Loucy (cell line): Measurements from ENCODE around the gene BTBD9.

Experiments used
- H2AFZ ChIP-seq: fragments of 200-600 bp; sonication (generic); 2 replicates; pipeline ENCODE4 v1.6.0; 2016; ENCODE audit warnings: antibody characterized with exemption, mild to moderate bottlenecking, low read length, moderate library complexity
- H3F3A ChIP-seq: fragments of 200-600 bp; 2 replicates; pipeline ENCODE4 v1.6.0; 2016; ENCODE audit warnings: antibody characterized with exemption, low read depth, mild to moderate bottlenecking
- H3K27me3 ChIP-seq: fragments of 200-600 bp; sonication (generic); 2 replicates; pipeline ENCODE4 v1.6.1; 2014; ENCODE audit warnings: low read length, mild to moderate bottlenecking; ENCODE audit not compliant: insufficient read depth, poor library complexity, severe bottlenecking
- H3K36me3 ChIP-seq: fragments of 200-600 bp; sonication (generic); 2 replicates; pipeline ENCODE4 v1.6.1; 2016; ENCODE audit warnings: low read length; ENCODE audit not compliant: insufficient read depth
- H3K4me1 ChIP-seq: fragments of 200-600 bp; sonication (generic); 2 replicates; pipeline ENCODE4 v1.5.1; 2014; ENCODE audit warnings: low read length, mild to moderate bottlenecking; ENCODE audit not compliant: insufficient read depth, poor library complexity, severe bottlenecking
- H3K4me2 ChIP-seq: fragments of 200-600 bp; sonication (generic); 2 replicates; pipeline ENCODE4 v1.6.0; 2014; ENCODE audit warnings: antibody characterized with exemption, low read length, low read depth, mild to moderate bottlenecking; ENCODE audit not compliant: poor library complexity, severe bottlenecking
- H3K4me3 ChIP-seq: fragments of 200-600 bp; sonication (generic); 2 replicates; pipeline ENCODE4 v1.5.1; 2014; ENCODE audit warnings: low read length, mild to moderate bottlenecking, mixed read lengths; ENCODE audit not compliant: poor library complexity, severe bottlenecking
- H3K79me2 ChIP-seq: fragments of 200-600 bp; sonication (generic); 2 replicates; pipeline ENCODE4 v1.6.1; 2014; ENCODE audit warnings: low read length; ENCODE audit not compliant: insufficient read depth
- H3K9ac ChIP-seq: fragments of 200-600 bp; sonication (generic); 2 replicates; pipeline ENCODE4 v1.6.0; 2014; ENCODE audit warnings: mild to moderate bottlenecking, low read depth, low read length, moderate library complexity; ENCODE audit not compliant: poor library complexity, severe bottlenecking
- H3K9me2 ChIP-seq: fragments of 200-600 bp; sonication (generic); replicated peaks from 2 replicates; pipeline ENCODE4 v1.6.1; 2016; ENCODE audit warnings: low read depth, low read length, mixed read lengths
- H3K9me3 ChIP-seq: fragments of 200-600 bp; sonication (generic); 2 replicates; pipeline ENCODE4 v1.6.1; 2014; ENCODE audit warnings: mild to moderate bottlenecking, antibody characterized with exemption, low read length, low read depth; ENCODE audit not compliant: insufficient read depth
- H4K20me1 ChIP-seq: fragments of 200-600 bp; sonication (generic); 2 replicates; pipeline ENCODE4 v1.6.0; 2014; ENCODE audit warnings: antibody characterized with exemption, low read length, mild to moderate bottlenecking; ENCODE audit not compliant: insufficient read depth, poor library complexity, severe bottlenecking
- EZH2phosphoT487 ChIP-seq: fragments of 200-600 bp; IDR thresholded peaks from 2 replicates; pipeline ENCODE4 v1.6.1; 2018; ENCODE audit warnings: antibody characterized with exemption, mild to moderate bottlenecking, moderate library complexity, borderline replicate concordance
- TF ChIP-seq, protein P1 (sequence below): fragments of 200-600 bp; sonication (generic); conservative IDR thresholded peaks from 2 replicates; pipeline ENCODE4 v1.5.1; 2014; ENCODE audit warnings: mild to moderate bottlenecking, antibody characterized with exemption, low read length

Gene BTBD9

DNA sequence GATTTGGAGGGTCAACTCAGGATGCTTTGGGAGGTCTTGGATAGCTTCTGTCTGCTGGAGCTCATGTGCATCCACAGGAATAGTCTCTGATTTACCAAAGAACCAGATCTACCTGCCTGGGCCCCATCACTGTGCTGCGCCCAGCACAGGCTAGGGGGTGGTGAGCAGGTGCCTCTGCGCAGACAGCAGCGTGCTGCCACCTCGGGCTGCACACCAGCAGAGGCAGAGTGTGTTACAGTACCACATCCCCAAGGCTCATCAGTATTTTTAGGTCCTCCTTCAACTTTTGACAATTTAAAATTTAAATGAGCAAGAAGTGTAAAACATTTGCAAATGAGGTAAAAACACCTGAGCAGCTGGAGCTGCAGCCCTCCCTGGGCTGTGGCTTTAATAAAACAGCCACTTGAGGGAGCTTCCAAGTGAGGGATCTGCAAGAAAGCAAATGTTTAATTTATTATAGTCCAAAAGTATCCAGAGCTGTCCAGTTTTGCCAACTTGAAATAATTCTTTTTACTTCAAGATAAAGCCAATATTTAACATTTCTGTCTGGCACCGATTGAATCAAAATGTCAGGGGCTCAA is 495.3 kb downstream of the BTBD9 start:
- Histone ChIP-seq H3K9me3 (no peaks in the 10 kb centered on the region), H3K79me2 (0 out of 2 replicates have a peak, but pooled peaks cover 3% of the 10 kb centered on the region), H4K20me1 (no peaks in the 10 kb centered on the region), H3K4me2 (no peak overlapping the region), H3K4me1 (no peaks in the 10 kb centered on the region), H3K9me2 (no peaks in the 10 kb centered on the region), H2AFZ (no peak overlapping the region), H3K27me3 (no peaks in the 10 kb centered on the region), H3K36me3 (no peaks in the 10 kb centered on the region; the same call in 1 of the 2 replicates), H3F3A (no peaks in the 10 kb centered on the region), H3K4me3 (no peak overlapping the region), H3K9ac (no peak overlapping the region)
- TF ChIP-seq EZH2phosphoT487: no peak
- TF ChIP-seq, protein P1, sequence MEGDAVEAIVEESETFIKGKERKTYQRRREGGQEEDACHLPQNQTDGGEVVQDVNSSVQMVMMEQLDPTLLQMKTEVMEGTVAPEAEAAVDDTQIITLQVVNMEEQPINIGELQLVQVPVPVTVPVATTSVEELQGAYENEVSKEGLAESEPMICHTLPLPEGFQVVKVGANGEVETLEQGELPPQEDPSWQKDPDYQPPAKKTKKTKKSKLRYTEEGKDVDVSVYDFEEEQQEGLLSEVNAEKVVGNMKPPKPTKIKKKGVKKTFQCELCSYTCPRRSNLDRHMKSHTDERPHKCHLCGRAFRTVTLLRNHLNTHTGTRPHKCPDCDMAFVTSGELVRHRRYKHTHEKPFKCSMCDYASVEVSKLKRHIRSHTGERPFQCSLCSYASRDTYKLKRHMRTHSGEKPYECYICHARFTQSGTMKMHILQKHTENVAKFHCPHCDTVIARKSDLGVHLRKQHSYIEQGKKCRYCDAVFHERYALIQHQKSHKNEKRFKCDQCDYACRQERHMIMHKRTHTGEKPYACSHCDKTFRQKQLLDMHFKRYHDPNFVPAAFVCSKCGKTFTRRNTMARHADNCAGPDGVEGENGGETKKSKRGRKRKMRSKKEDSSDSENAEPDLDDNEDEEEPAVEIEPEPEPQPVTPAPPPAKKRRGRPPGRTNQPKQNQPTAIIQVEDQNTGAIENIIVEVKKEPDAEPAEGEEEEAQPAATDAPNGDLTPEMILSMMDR: no peak

DNA sequence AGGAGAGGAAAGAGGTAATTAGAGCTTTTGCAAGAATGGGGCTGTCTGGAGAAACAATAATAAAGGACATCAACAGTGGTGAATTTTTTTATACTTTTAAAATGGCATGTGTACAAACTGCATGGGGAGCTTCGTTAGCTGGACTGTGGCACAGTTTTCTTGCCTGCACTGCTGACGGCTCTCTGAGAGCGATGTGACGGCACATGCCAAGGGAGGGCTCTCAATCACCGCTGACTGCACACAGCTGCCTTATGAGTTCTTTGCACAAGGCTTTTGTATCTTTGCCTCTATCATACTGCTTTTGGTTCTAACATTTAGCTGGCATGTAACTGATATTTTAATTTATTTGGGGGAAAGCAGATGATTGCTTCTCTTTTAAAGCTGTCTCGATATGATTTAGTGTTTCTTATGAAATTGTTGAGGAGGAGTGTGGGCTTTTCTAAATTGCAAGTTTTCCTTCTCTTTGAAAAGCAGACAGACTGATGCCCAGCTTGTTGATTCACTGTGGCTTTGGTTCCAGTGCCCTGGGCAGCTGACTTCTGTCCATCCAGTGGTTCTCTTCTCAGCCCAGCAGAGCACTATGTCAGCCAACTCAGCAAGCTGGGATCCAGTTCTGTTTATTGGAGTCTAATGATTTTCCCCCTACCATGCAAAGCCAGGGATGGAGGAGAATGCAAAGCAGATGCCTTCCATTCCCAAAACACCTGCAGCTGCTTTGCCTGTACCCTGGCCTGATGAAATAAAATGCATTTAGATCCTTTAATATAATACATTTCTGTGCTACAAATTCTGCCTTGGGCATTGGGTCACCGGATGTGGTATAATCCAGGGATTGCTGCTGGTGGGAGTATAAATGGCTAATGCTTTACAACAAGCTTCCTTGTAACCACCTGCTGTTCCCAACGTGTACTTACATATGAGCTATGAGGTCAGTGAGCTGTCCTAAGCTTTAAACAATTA is 496.3 kb downstream of the BTBD9 start:
- Histone ChIP-seq H2AFZ (no peak overlapping the region), H3K4me3 (no peak overlapping the region), H3K79me2 (peaks cover 11% of the 10 kb centered on the region; the same call in 1 of the 2 replicates), H3K4me2 (no peak overlapping the region), H3K9me3 (no peaks in the 10 kb centered on the region), H3K9ac (no peak overlapping the region), H3K27me3 (no peaks in the 10 kb centered on the region), H3F3A (no peaks in the 10 kb centered on the region), H3K36me3 (peaks cover 9% of the 10 kb centered on the region; the same call in 1 of the 2 replicates), H4K20me1 (no peaks in the 10 kb centered on the region), H3K4me1 (no peaks in the 10 kb centered on the region), H3K9me2 (no peaks in the 10 kb centered on the region)
- no peak for TF ChIP-seq EZH2phosphoT487
- TF ChIP-seq, protein P1: no peak

DNA sequence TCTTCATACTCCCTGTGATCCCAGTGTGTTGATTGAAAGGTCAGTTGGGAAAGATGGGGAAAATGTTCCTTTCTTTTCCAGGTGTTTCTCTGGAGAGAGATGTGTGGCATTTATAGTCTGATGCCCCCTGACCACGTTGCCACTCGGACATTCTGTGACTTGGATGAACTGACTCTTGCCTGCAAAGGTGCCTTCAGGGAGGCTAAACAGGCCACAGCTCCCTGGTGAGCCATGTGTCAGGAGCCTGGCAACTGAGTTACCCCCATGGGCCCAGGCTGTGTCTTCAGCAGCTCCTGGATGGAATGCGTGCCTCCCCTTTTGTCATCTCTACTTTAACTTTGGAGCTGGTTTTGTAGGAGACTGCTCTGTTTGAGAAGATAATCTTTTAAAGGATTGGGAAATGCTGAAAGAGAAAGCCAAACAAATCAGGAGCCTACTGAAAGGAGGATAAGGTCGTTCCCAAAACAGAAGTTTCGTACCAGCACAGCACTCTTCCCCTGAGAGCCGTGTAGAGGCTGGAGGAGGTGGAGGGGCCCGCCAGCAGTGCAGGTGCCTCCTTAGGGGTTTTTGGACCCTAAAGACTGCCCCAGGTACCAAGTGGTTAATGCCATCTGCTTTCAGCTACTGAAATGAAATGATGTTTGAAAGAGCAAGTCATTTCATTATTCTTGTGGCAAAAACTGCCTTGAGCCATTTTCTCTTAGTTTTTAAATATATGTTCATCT is 497.4 kb downstream of the BTBD9 start:
- Histone ChIP-seq H3K4me2 (no peak overlapping the region), H3K79me2 (peaks cover 11% of the 10 kb centered on the region; the same call in 1 of the 2 replicates), H2AFZ (no peak overlapping the region), H4K20me1 (no peaks in the 10 kb centered on the region), H3K9ac (no peak overlapping the region), H3K4me1 (no peaks in the 10 kb centered on the region), H3F3A (no peaks in the 10 kb centered on the region), H3K27me3 (no peaks in the 10 kb centered on the region), H3K36me3 (peaks cover 9% of the 10 kb centered on the region; the same call in 1 of the 2 replicates), H3K9me2 (no peaks in the 10 kb centered on the region), H3K4me3 (no peak overlapping the region), H3K9me3 (no peaks in the 10 kb centered on the region)
- no peak for TF ChIP-seq EZH2phosphoT487
- TF ChIP-seq, protein P1: no peak
